ENCODE results near the gene PRR29.

- TF ChIP-seq GABPA (IDR thresholded peaks at IDR 0.05; ENCODE audit: low read depth) (no peak), CTCF (IDR thresholded peaks at IDR 0.05) (no peak), TEAD4 (IDR thresholded peaks at IDR 0.05; ENCODE audit: borderline replicate concordance, insufficient read depth) (no peak), FOSL2 (IDR thresholded peaks at IDR 0.05; ENCODE audit: borderline replicate concordance, low read depth) (no peak), EP300 (IDR thresholded peaks at IDR 0.05; ENCODE audit: borderline replicate concordance in 1 of 2, low read depth in 1 of 2, low read length in 1 of 2) (no peak), MAX (IDR thresholded peaks at IDR 0.05; ENCODE audit: low read depth) (no peak), USF1 (IDR thresholded peaks at IDR 0.05; ENCODE audit: borderline replicate concordance, low read depth) (no peak), ELF1 (IDR thresholded peaks at IDR 0.05) (no peak), CHD2 (IDR thresholded peaks at IDR 0.05; ENCODE audit: low read length, partially characterized antibody) (no peak)
Observed at GRCh38 chr17:63993368-63993985, 4.7 kb upstream of the PRR29 start.

All from SK-N-SH (cell line).